Esophagus squamous epithelium (tissue), 5 donors: ENCODE results near the gene MPST. TPM values are rescaled to one million over a fixed set of nuclear protein-coding genes. Genes with fewer than 3 reads are reported as not detected.
A peak's percentile ranks its signal among the peaks of the same experiment; 100 is the strongest.

Source experiments
- DNase-seq: peaks from one replicate; lab custom pipeline; 2025; lab: John Stamatoyannopoulos, UW
- H3K27ac ChIP-seq, 4 donors: fragments of 200-600 bp; sonication (generic); one replicate each; pipeline ENCODE4 v1.5.1; 2016 to 2019; ENCODE audit warnings: mild to moderate bottlenecking in 1 of 4
- H3K27me3 ChIP-seq, 4 donors: fragments of 200-600 bp; sonication (generic); 1 replicate in 3 of 4; 2 replicates in 1 of 4; pipeline versions ENCODE4 v1.5.1 to v1.6.0; 2017 to 2021; ENCODE audit warnings: antibody characterized with exemption in 1 of 4
- H3K36me3 ChIP-seq, 3 donors: fragments of 200-600 bp; sonication (generic); one replicate each; pipeline ENCODE4 v1.5.1; 2016 to 2019
- H3K4me1 ChIP-seq, 3 donors: fragments of 200-600 bp; sonication (generic); one replicate each; pipeline ENCODE4 v1.5.1; 2017 to 2019
- H3K4me3 ChIP-seq, 4 donors: fragments of 200-600 bp; sonication (generic); 1 replicate in 3 of 4; 2 replicates in 1 of 4; pipeline ENCODE4 v1.5.1; 2016 to 2019; ENCODE audit warnings: mild to moderate bottlenecking in 2 of 4, moderate library complexity in 1 of 4
- H3K9me3 ChIP-seq, 3 donors: fragments of 200-600 bp; sonication (generic); one replicate each; pipeline ENCODE4 v1.5.1; 2016 to 2019
- CTCF ChIP-seq, 6 experiments: fragments of 450-650 bp in 4 of 6; fragments of 200-600 bp in 2 of 6; sonication (generic) in 2 of 6; IDR thresholded peaks; one replicate each; pipeline ENCODE4 v1.5.1; 2016 to 2019; ENCODE audit warnings: antibody characterized with exemption in 6 of 6, mild to moderate bottlenecking in 4 of 6, moderate library complexity in 4 of 6
- POLR2A ChIP-seq, 4 donors: fragments of 450-650 bp; IDR thresholded peaks; one replicate each; pipeline ENCODE4 v1.6.1; 2017; ENCODE audit warnings: antibody characterized with exemption in 4 of 4, mild to moderate bottlenecking in 4 of 4, moderate library complexity in 3 of 4
- WGBS, 2 donors: methylation state at CpG; one replicate each; pipeline ENCODE4 v1.1.5; 2018; 5-methylcytosine and 5-hydroxymethylcytosine counted together
- intact Hi-C: fragments of 100-400 bp; cut with DNase I; formaldehyde crosslinking; loops from one replicate; pipeline ENCODE4 v1.15.0; 2022
- total RNA-seq, 4 donors: library from RNA; depleted of rRNA; stranded (reverse); fragments of >200 nt; gene quantifications; one replicate each; pipeline ENCODE4 v1.1.0, GENCODE V29; 2016
- donor health status: DM: yes; HTN: yes; CAD: no.

Gene MPST
- total RNA-seq, 4 donors from 2014 or later: 88.4 to 160 (median 132) TPM

DNA sequence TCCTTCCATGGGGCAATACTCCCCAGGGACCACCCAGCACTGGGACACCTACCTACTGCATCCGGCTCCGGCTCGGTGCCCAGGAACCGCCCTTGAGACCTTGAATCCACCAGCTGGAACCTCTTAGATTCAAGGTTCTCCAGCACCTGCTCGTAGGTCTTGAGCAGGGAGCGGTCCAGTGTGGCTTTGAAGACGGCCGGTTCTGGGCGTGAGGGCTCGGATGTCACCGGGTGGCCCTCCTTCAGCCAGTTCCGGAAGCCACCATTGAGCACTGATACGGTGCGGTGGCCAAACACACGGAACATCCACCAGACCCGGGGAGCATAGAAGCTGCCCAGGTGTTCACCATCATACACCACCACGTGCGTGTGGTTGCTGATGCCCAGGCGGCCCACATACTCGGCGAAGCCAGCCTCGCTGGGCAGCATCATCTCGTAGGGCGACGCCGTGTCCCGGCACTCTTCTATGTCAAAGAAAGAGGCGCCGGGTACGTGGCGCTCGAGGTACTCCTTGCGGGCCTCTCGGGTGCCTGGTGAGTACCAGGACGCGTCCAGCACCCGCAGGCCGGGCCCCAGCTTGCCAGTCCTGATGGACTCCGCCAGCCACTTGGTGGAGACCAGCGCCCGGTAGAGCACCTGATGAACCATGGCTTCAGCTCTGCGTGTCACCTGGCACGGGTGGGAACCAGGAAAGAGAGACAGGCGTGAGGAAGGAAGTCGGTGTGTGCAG, 1.3 kb upstream of the MPST start:
- peak overlapping the region; percentile 92 to 99 (median 96) for H3K27ac ChIP-seq
- peaks cover 35 to 84% (median 46%) of the 10 kb centered on the region in 3 donors for H3K4me1 ChIP-seq
- intact Hi-C loops: no loop called here
- H3K36me3 ChIP-seq: peaks cover 0 to 23% (median 0%) of the 10 kb centered on the region in 3 donors
- 87 to 100% methylated on average over 5 to 20 of the region's 45 CpGs for WGBS, 2 donors
- H3K27me3 ChIP-seq: no peaks in the 10 kb centered on the region
- H3K9me3 ChIP-seq: no peaks in the 10 kb centered on the region
- peak overlapping the region; percentile 79 to 97 (median 92) for H3K4me3 ChIP-seq
- DNase-seq: no peak
- no peak for TF ChIP-seq POLR2A (IDR thresholded peaks at IDR 0.05)
- TF ChIP-seq CTCF (IDR thresholded peaks at IDR 0.05): no peak

- Histone ChIP-seq H3K4me3 (peak overlapping the region; percentile 79 to 97 (median 92)), H3K27ac (peak overlapping the region; percentile 92 to 99 (median 96)), H3K9me3 (no peaks in the 10 kb centered on the region), H3K36me3 (peaks cover 0 to 28% (median 0%) of the 10 kb centered on the region in 3 donors), H3K4me1 (peaks cover 35 to 80% (median 46%) of the 10 kb centered on the region in 3 donors), H3K27me3 (no peaks in the 10 kb centered on the region)
- 0% methylated on average over 14 of the region's 35 CpGs; no CpG with 5 or more reads in 1 of the 2 donors for WGBS, 2 donors
- TF ChIP-seq CTCF (IDR thresholded peaks at IDR 0.05) (no peak), POLR2A (IDR thresholded peaks at IDR 0.05) (no peak)
- intact Hi-C loops: no loop called here
- no peak for DNase-seq
Observed at GRCh38 chr22:37018815-37019308, 680 bp upstream of the MPST start.

GRCh38 chr22:37020192-37020479, 594 bp downstream of the MPST start:
- DNase-seq: no peak
- Histone ChIP-seq H3K9me3 (no peaks in the 10 kb centered on the region), H3K27ac (peak overlapping the region; percentile 92 to 99 (median 96)), H3K4me3 (peak overlapping the region; percentile 79 to 97 (median 92)), H3K27me3 (no peaks in the 10 kb centered on the region), H3K36me3 (peaks cover 7 to 40% (median 8%) of the 10 kb centered on the region in 3 donors), H3K4me1 (peaks cover 35 to 77% (median 43%) of the 10 kb centered on the region in 3 donors)
- WGBS, 2 donors: 0 to 1% methylated on average over 5 of the region's 5 CpGs
- intact Hi-C loops: no loop called here
- no peak for TF ChIP-seq POLR2A (IDR thresholded peaks at IDR 0.05)
- TF ChIP-seq CTCF (IDR thresholded peaks at IDR 0.05): no peak

DNA sequence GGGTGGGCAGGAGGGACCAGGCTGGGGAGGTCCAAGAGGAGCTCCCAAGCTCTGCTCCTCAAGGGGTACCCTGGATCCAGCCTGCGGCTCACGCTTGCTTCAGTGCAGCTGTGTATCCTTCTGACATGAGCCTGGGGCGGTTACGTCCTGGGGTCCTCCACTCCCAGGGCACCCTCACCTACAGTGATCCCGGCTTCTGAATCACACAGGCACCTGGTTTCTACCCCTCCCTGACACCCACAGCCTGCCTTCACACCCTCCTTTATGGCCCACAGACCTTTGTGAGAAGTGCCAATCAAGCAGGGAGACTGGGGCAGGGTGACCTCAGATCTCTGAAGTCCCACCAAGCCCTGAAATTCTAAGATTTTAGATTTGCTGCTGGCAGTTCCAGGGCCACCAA, 1.5 kb downstream of the MPST start:
- intact Hi-C loops: no loop called here
- no peak for DNase-seq
- Histone ChIP-seq H3K27ac (peak overlapping the region in 3 of 4 donors; percentile 92 to 97 (median 96)), H3K4me1 (peaks cover 38 to 77% (median 44%) of the 10 kb centered on the region in 3 donors), H3K4me3 (peak overlapping the region in 2 of 4 donors; percentile 87 to 97), H3K27me3 (no peaks in the 10 kb centered on the region), H3K36me3 (peaks cover 11 to 50% (median 15%) of the 10 kb centered on the region in 3 donors), H3K9me3 (no peaks in the 10 kb centered on the region)
- WGBS, 2 donors: 73 to 88% methylated on average over 2 to 3 of the region's 5 CpGs
- TF ChIP-seq POLR2A (IDR thresholded peaks at IDR 0.05) (no peak), CTCF (IDR thresholded peaks at IDR 0.05) (no peak)
